Stimulated activated CD8-positive, alpha-beta memory T cell treated with anti-CD3 and anti-CD28 coated beads, Interleukin-7, amount 100 ng/mL, for 4 hours (primary cell): ENCODE measurements around the gene CIT.

ENCODE experiments used
- DNase-seq, 2 donors: peaks; one replicate each; pipeline ENCODE4 v3.0.0-alpha.2; 2020; ENCODE audit warnings: low read depth in 2 of 2

CIT gene

GRCh38 chr12:119699199-119699760, 177.8 kb downstream of the CIT start:
- no peak for DNase-seq

DNA sequence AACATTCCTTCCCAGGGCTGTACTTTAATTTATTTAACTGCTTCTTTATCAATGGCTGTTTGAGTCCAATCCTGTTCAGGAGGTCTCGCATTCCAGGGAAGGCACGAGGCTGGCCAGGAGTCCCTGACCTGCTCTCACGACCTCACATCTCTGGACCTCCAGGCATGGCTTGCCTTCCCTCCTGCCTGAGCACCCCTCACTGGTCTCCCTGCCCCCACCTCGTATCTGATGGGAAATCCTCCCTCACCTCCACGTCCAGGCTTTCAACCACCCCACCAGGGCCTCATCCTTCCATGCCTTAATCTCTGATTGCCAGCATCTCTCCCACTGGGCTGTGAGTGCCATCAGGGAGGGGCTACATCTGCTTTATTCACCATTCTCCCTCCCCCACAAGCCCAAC, 180.2 kb downstream of the CIT start:
- DNase-seq = no peak

DNA sequence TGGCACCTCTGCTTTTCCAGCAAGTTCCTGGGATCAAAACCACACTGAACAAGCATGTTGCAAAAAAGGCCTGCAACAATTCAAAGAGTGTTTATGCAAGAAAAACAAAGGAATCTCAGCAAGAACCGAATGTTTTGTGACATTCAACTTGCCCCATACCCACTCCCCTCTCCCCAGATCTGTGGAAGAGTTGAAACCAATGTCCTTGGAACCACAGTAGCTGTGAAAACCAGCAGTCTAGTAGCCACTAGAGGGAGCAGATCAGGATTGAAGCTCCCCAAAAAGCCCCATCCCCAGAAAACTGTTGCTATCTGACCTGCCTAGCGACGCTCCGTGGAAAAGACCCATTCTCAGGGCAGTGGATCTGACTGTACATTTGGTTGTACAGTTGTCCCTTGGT, 182.1 kb downstream of the CIT start:
- DNase-seq = no peak

GRCh38 chr12:119694111-119694510, 183.0 kb downstream of the CIT start:
- DNase-seq = no peak

GRCh38 chr12:119693511-119693910, 183.6 kb downstream of the CIT start:
- DNase-seq = no peak

GRCh38 chr12:119692997-119693396, 184.1 kb downstream of the CIT start:
- no peak for DNase-seq

DNA sequence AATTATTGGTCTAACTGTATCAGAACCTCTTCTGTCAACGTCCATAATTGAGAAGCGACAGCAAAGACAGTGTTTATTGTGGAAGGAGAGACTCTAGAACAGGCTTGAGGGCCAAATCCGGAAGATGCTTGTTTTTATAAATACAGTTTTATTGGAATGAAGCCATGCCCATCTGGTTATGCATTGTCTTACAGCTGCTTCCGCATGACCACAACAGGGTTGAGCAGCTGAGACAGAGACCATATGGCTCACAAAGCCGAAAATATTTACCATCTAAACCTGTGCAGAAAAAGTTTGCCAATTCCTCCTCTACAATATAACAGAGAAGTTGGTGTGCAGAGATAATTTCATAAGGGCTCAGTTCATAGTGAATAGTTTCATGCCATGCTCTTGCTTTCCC, 184.7 kb downstream of the CIT start:
- DNase-seq = no peak

DNA sequence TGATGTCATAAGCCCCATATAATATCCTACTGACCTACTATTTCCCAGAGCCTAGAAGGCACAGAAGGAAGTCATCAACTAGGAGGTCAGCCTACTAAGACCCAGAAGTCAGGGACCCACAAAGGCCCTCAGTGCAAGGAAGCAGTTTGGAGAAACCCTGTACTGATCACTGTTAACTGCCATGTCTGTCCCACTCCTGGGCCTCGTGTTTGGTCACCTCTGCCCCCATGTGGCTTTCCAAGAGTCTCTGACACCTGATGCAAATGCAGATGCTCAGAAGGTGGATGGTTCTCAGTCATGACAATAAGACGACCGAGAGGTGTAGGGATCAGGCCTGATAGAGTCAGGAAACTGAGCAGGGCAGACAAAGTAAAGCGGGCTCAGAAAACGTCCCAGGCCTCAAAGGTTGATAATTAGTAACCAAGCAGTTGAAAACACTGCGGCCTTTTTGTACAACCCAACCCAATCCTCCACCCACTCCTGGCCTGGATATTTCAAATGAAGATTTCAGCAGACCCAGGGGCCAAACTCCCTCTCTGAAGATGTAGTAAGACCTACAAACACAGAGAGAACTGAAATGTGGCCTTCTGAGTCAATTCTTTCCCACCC, 185.8 kb downstream of the CIT start:
- no peak for DNase-seq

DNA sequence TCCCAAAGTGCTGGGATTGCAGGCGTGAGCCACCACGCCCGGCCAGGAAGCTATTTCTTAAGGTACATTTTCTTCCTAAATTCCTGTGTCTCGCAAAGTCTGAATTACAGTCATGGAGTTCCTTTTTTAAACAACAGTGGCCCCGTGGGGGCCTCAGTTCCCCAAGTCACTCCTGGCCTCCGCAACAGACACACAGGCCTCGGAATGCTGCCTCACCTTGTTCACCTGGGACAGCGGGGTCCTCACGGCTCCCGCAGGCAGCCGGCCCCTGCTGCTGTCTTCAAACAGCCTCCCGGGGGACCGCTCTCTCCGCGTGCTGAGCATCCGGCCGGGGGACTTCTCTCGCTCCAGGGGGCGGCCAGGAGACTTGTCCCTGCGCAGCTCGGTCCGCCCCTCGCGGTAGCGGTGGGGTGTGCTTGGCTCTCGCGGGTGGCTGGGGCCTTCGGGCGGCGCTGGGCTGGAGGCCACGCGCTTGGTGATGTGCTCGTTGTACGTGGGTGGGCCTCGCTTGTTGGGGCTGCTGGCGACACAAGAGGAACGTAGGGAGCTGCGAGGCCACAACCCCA, 187.1 kb downstream of the CIT start:
- DNase-seq = no peak

DNA sequence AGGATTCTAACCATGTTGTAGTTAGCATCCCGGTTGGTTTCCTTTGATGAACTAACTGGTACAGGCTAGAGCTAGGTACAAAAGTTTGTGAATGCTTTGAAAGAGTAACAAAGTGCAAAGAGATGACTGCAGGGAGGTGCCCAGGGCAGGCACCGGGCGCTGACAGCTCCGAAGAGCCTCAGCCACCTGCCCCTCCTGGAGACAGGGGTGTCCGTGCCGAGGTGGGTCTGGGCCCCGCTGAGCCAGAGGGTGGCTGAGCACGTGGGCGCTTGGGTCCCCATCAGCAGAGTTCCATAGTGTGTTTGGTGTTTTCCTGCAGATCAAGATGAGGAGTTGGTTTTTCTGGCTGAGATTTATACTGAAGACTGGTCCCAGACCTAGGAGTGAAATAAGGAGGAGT, 189.2 kb downstream of the CIT start:
- no peak for DNase-seq

DNA sequence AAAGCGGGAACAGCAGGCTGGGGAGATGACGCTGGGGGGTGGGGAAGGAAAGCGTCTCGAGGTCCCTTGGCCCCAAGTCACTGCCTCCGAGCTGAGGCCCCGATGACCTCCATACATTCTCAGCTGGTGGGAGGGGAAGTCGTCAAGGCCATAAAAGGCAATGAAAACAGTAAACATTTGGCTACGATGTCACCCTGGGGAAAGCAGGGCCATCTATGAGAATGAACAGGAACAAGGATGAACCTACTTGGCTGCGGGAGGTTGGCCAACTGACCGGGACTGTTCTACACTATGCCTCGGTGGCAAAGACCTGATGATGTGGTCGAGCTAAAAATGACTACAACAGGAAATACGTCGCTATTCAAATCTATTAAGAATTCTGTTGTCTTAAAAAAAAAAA, 189.7 kb downstream of the CIT start:
- DNase-seq = no peak

DNA sequence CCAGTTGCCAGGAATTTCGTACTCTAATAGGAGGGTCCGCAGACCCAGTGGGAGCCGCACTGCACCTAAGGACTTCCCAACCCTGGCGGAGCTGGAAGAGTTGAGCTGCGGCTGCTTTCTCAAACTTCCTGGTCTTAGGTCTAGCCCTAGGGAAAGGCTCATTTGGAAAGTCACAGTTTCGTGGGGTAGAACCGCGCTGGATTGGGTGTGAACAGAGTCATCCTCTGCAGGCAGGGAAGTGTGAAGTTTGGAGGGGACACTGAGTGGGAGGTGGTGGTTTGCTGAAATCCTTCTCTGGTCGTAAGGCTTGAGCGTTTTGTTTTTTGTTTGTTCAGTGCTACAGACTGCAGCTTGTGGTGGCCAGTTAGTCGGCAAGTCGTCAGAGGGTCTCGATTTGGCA, 190.3 kb downstream of the CIT start:
- DNase-seq = no peak

GRCh38 chr12:119686355-119686754, 190.8 kb downstream of the CIT start:
- DNase-seq = no peak

- DNase-seq = no peak
These were observed 191.7 kb downstream of the CIT start for GRCh38 chr12:119685375-119685774.

DNA sequence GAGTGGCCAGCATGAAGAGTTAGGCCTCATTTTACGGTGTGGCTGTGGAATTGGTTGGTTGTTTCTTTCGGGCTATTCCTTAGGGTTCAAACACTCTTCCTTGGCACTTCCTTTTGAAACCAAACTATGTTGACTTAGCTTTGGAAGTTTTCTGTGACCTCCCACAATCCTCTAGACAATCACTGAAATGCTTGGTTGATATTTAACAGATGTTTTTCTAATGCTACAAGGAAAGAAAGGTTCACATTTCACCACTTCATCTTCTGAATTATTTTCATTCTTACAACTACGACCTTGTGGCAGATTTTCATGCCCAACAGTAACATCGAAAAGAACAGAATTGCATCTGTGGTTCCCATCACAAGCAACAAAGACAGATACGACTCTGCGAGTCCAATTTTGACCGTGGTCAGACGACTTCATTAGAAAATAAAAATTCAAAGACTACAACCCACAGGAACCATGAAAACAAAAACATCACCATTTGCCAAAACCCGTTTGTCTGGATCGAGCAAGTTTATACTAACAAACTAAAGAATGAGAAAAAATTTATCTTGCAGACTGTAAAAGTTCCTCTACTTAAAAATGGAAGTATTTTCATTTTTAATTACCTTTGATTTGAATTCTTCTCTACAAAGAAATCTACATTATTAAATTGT, 192.3 kb downstream of the CIT start:
- DNase-seq = no peak

- no peak for DNase-seq
These were observed 193.3 kb downstream of the CIT start for GRCh38 chr12:119683816-119684215.

DNA sequence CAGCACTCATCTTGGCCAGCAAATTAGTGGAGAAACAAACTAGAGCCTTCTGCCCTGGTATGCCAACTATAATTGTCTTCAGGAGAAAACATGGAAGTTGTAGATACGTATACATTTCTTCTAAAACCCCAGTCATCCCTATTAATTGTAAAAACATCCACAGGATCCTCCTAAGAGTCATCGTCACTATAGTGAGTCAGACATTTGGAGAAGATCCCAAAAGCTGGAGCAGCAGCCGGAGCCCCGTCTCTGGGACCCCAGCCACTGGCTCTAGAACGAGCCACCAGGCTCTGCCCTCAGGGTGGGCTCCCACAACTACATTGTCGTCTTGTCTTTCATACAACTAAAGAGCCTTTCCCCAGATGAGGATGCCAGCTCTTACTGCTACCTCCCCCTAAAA, 193.7 kb downstream of the CIT start:
- no peak for DNase-seq

- DNase-seq = no peak
These were observed 194.4 kb downstream of the CIT start for GRCh38 chr12:119682639-119683252.

DNA sequence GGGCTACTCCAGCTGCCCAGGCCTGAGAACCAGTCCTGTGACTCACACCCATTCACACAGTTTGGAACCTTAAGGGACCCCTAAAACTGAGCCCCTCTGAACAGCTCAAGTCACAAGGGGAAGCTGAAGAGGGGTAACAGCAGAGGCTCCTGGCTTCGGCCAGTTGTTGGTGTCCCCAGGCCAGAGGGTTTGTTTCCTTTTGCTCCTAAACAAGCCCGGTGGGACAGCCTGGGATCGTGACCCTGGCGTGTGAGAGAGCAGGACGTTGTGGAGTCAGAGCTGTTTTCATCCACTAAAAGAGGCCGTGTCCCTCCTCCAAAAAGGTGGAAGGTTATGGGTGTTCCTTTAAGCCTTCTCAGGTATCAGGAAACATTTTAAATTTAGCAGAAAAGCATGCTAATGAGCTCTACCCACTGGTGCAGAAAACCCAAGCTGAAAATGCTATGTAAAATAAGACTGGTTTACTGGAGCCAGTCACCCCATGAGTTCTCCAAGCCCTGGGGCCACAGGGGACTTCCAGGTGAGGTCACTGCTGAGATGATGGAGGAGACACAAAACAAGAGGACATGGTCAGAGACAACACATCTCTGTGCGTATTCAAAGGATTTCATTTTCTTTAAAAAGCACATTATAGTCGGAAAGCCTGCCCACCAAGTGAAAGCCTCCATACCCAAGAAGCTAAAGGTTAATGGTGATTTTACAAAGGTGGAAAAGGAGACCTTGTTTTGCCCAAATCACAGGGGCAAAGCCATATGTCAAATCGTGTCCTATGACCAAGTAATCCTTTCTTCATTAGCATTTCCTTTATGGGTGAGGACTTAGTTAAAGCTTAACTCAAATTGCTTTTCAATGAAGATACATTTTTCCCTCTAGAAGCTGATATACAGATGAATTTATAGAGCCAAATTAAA, 195.1 kb downstream of the CIT start:
- no peak for DNase-seq

- no peak for DNase-seq
These were observed 196.0 kb downstream of the CIT start for GRCh38 chr12:119681111-119681510.

- DNase-seq = no peak
These were observed 197.6 kb downstream of the CIT start for GRCh38 chr12:119679490-119679889.

GRCh38 chr12:119679081-119679480, 198.0 kb downstream of the CIT start:
- no peak for DNase-seq
